HG03196 (cell line): ENCODE measurements around the gene CES2.

Experiments
- ATAC-seq: cut with Tn5 transposase; IDR thresholded peaks from one replicate; pipeline ENCODE4 v1.9.1; 2021; ENCODE audit not compliant: unreplicated experiment

Gene CES2

GRCh38 chr16:66902648-66903543 is 32.4 kb upstream of the CES2 start:
- no peak for ATAC-seq

GRCh38 chr16:66903544-66904427 is 31.5 kb upstream of the CES2 start:
- no peak for ATAC-seq

- no peak for ATAC-seq
Observed at GRCh38 chr16:66904428-66904845, 30.9 kb upstream of the CES2 start.

GRCh38 chr16:66904846-66905632 is 30.3 kb upstream of the CES2 start:
- ATAC-seq = no peak

GRCh38 chr16:66905633-66906539 is 29.4 kb upstream of the CES2 start:
- no peak for ATAC-seq

GRCh38 chr16:66906916-66907836 is 28.1 kb upstream of the CES2 start:
- no peak for ATAC-seq

- no peak for ATAC-seq
Observed at GRCh38 chr16:66908116-66908515, 27.2 kb upstream of the CES2 start.

GRCh38 chr16:66908762-66909559 is 26.4 kb upstream of the CES2 start:
- no peak for ATAC-seq

- no peak for ATAC-seq
Observed at GRCh38 chr16:66910175-66910940, 25.0 kb upstream of the CES2 start.

GRCh38 chr16:66911112-66911511 is 24.2 kb upstream of the CES2 start:
- ATAC-seq = no peak

GRCh38 chr16:66911801-66912200 is 23.5 kb upstream of the CES2 start:
- ATAC-seq = no peak

GRCh38 chr16:66913081-66913480 is 22.2 kb upstream of the CES2 start:
- no peak for ATAC-seq

- no peak for ATAC-seq
Observed at GRCh38 chr16:66913711-66914110, 21.6 kb upstream of the CES2 start.

- no peak for ATAC-seq
Observed at GRCh38 chr16:66914541-66914940, 20.8 kb upstream of the CES2 start.

- ATAC-seq = no peak
Observed at GRCh38 chr16:66915041-66915440, 20.3 kb upstream of the CES2 start.

- no peak for ATAC-seq
Observed at GRCh38 chr16:66916518-66916917, 18.8 kb upstream of the CES2 start.

- no peak for ATAC-seq
Observed at GRCh38 chr16:66917741-66918140, 17.6 kb upstream of the CES2 start.
